Stomach (tissue), 9 donors: ENCODE results near the gene SMYD3. TPM values are rescaled to one million over a fixed set of nuclear protein-coding genes. Genes with fewer than 3 reads are reported as not detected.

ENCODE experiments used
- DNase-seq, 2 donors: peaks; one replicate each; pipeline versions ENCODE4 v3.0.0 to v3.0.0-alpha.2; 2013 to 2019
- H3K27ac ChIP-seq, 5 donors: fragments of 200-600 bp in 4 of 5; sonication (generic) in 4 of 5; one replicate each; pipeline ENCODE4 v1.5.1; 2013 to 2019; ENCODE audit warnings: mild to moderate bottlenecking in 1 of 5, moderate library complexity in 1 of 5
- H3K27me3 ChIP-seq, 3 donors: fragments of 200-600 bp; sonication (generic); one replicate each; pipeline ENCODE4 v1.5.1; 2017 to 2019; ENCODE audit warnings: mixed run types in 1 of 3
- H3K36me3 ChIP-seq, 4 donors: fragments of 200-600 bp; sonication (generic); 1 replicate in 3 of 4; 2 replicates in 1 of 4; pipeline ENCODE4 v1.5.1; 2016 to 2019
- H3K4me1 ChIP-seq, 4 donors: fragments of 200-600 bp; sonication (generic); one replicate each; pipeline ENCODE4 v1.5.1; 2016 to 2019
- H3K4me3 ChIP-seq, 4 donors: fragments of 200-600 bp; sonication (generic) in 3 of 4; one replicate each; pipeline ENCODE4 v1.5.1; 2016 to 2019; ENCODE audit warnings: mild to moderate bottlenecking in 1 of 4
- H3K9me3 ChIP-seq, 4 donors: fragments of 200-600 bp; sonication (generic); one replicate each; pipeline ENCODE4 v1.5.1; 2016 to 2019
- EP300 ChIP-seq: sonication (generic); formaldehyde crosslinking; IDR thresholded peaks from one replicate; pipeline ENCODE4 v1.6.1; 2017; ENCODE audit warnings: antibody characterized with exemption
- POLR2A ChIP-seq, 4 donors: fragments of 450-650 bp; IDR thresholded peaks; one replicate each; pipeline ENCODE4 v1.6.1; 2016; ENCODE audit warnings: antibody characterized with exemption in 4 of 4, control low read depth in 2 of 4, mild to moderate bottlenecking in 1 of 4, moderate library complexity in 1 of 4
- POLR2AphosphoS5 ChIP-seq, 3 donors: sonication (generic); formaldehyde crosslinking; IDR thresholded peaks; one replicate each; pipeline ENCODE4 v1.6.1; 2016; ENCODE audit warnings: antibody characterized with exemption in 3 of 3
- WGBS, 5 donors: extraction: QIAGEN DNeasy Blood & Tissue Kit in 3 of 5; methylation state at CpG; one replicate each; pipeline versions ENCODE4 v1.1.5 to v1.1.7; 2013 to 2018; 5-methylcytosine and 5-hydroxymethylcytosine counted together
- intact Hi-C: fragments of 100-400 bp; cut with DNase I; formaldehyde crosslinking; loops from one replicate; pipeline ENCODE4 v1.15.1; 2023; ENCODE audit warnings: low total_unique reads
- polyA plus RNA-seq, 3 donors: library from polyadenylated mRNA; stranded (reverse); fragments of 200-250 nt; gene quantifications; one replicate each; pipeline ENCODE4 v1.2.3, GENCODE V29; 2013
- total RNA-seq, 5 donors: library from RNA; depleted of rRNA; stranded (reverse); fragments of >200 nt; gene quantifications; one replicate each; pipeline versions ENCODE4 v1.1.0 to v1.2.3, GENCODE V29; 2014 to 2016
- TF ChIP-seq, protein P1 (sequence below), 7 experiments: fragments of 450-650 bp in 4 of 7; fragments of 200-600 bp in 3 of 7; sonication (generic) in 3 of 7; IDR thresholded peaks; one replicate each; pipeline ENCODE4 v1.5.1; 2016 to 2019; ENCODE audit warnings: antibody characterized with exemption in 7 of 7, control low read depth in 2 of 7, mild to moderate bottlenecking in 1 of 7
- donor health status: healthy with polysubstance abuse.
- donor health status: Bipolar disorder and iron deficiency.
- donor health status: healthy.

The SMYD3 gene
- total and polyA plus RNA-seq, 8 donors = 6.4 to 196 (median 27.8) TPM

DNA sequence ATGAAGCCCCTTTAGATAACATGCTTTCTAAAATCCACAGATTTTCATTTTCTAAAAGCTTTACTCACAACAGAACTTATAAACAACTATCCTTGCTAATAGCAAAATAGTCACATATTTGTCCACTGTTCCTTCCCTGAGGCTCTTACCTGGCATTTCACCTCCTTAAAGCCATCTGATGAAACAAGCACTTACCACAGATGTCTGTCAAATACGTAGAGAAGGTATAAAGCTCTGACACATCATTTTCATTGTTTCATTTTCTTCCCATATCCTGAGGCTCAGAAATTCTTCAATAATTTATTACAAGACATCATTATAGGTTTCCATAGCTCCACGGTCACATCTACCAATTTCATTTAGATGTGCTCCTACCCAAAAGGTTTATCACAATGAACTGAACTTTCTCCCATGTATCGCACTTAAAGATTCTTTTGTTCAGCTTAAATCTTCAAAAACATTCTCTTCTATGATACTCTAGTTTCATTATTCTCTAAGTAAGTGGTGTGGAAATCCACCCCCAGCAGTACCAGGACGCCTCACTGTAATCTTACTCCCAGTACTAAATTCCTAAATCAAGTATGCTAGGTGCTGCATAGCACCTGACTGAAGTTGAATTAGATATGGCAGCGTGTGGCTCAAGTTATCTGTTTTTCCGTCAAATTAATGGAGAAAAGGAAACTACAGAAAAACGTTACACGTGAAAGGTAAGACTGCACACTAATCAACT lies 569.6 kb downstream of the SMYD3 start:
- intact Hi-C loops = no loop called here
- H3K4me3 ChIP-seq = no peak overlapping the region
- WGBS, 5 donors = 86 to 97% (median 90%) methylated on average over 8 of the region's 8 CpGs
- no peaks in the 10 kb centered on the region for H3K4me1 ChIP-seq
- no peaks in the 10 kb centered on the region for H3K36me3 ChIP-seq
- no peak overlapping the region for H3K27ac ChIP-seq
- no peaks in the 10 kb centered on the region for H3K9me3 ChIP-seq
- H3K27me3 ChIP-seq = no peaks in the 10 kb centered on the region
- TF ChIP-seq POLR2AphosphoS5 (IDR thresholded peaks at IDR 0.05) (no peak), EP300 (no peak), POLR2A (IDR thresholded peaks at IDR 0.05) (no peak)
- TF ChIP-seq, protein P1, sequence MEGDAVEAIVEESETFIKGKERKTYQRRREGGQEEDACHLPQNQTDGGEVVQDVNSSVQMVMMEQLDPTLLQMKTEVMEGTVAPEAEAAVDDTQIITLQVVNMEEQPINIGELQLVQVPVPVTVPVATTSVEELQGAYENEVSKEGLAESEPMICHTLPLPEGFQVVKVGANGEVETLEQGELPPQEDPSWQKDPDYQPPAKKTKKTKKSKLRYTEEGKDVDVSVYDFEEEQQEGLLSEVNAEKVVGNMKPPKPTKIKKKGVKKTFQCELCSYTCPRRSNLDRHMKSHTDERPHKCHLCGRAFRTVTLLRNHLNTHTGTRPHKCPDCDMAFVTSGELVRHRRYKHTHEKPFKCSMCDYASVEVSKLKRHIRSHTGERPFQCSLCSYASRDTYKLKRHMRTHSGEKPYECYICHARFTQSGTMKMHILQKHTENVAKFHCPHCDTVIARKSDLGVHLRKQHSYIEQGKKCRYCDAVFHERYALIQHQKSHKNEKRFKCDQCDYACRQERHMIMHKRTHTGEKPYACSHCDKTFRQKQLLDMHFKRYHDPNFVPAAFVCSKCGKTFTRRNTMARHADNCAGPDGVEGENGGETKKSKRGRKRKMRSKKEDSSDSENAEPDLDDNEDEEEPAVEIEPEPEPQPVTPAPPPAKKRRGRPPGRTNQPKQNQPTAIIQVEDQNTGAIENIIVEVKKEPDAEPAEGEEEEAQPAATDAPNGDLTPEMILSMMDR (IDR thresholded peaks at IDR 0.05) = no peak
- no peak for DNase-seq

DNA sequence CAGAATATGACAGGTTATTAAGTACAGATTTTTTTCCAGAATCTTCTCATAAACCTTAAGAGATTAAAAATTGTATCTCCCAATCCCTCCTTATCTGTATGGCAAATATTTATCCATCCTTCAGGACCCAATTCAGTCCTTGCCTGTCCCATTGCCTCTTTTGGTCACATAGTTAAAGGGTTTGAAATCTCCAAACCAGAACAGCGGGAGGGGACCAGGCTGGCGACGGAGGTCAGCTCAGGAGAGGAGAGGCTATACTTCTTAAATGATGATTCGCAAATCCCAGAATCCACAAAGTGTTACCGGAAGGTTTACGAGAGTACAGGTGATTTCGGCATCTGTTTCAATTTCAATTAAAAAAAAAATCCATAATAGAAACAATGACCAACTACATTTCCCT lies 572.7 kb downstream of the SMYD3 start:
- 90 to 95% (median 95%) methylated on average over 7 of the region's 7 CpGs for WGBS, 5 donors
- no peak for DNase-seq
- H3K4me3 ChIP-seq = no peak overlapping the region
- H3K36me3 ChIP-seq = peaks cover 0 to under 1% (median under 1%) of the 10 kb centered on the region in 4 donors
- no peak for TF ChIP-seq EP300
- TF ChIP-seq POLR2A (IDR thresholded peaks at IDR 0.05) = no peak
- TF ChIP-seq POLR2AphosphoS5 (IDR thresholded peaks at IDR 0.05) = no peak
- TF ChIP-seq, protein P1 (IDR thresholded peaks at IDR 0.05) = no peak
- intact Hi-C loops = no loop called here
- H3K27ac ChIP-seq = no peak overlapping the region
- no peaks in the 10 kb centered on the region for H3K9me3 ChIP-seq
- H3K4me1 ChIP-seq = no peaks in the 10 kb centered on the region
- H3K27me3 ChIP-seq = no peaks in the 10 kb centered on the region

DNA sequence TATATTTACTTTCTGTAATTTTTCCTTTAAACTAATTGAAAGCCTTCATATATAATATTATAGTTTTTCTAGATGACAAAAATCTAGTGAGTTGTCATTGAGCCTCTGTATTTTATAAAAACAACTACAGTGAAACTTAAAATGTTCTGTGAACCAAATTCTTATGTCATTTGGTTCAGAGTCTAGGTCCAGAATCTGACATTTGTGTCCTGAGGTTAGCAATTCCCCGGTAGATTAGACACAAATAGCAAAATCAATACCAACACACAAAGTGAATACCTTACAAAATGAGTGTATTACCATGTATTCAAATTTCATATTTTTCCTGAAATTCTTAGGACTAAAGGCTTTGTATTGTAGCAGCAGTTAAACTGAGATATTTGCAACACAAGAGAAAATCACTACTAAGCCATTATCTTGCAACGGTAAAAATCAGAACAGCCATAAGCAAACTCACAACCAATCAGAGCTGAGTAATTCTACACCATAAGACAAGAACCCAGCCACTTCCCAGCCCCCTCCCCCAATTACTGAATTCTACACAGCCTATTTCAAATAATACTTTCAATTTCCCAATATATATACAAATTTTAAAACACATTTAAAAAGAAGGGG lies 573.5 kb downstream of the SMYD3 start:
- no peaks in the 10 kb centered on the region for H3K4me1 ChIP-seq
- peak in 1 of 2 donors; percentile 22 for DNase-seq
- no peak overlapping the region for H3K27ac ChIP-seq
- 41 to 75% (median 57%) methylated on average over 2 of the region's 2 CpGs for WGBS, 5 donors
- peaks cover 0 to 7% (median 3%) of the 10 kb centered on the region in 4 donors for H3K36me3 ChIP-seq
- H3K4me3 ChIP-seq = no peak overlapping the region
- no peaks in the 10 kb centered on the region for H3K27me3 ChIP-seq
- TF ChIP-seq POLR2A (IDR thresholded peaks at IDR 0.05) (no peak), EP300 (no peak), POLR2AphosphoS5 (IDR thresholded peaks at IDR 0.05) (no peak)
- TF ChIP-seq, protein P1 (IDR thresholded peaks at IDR 0.05) = no peak
- intact Hi-C loops = no loop called here
- no peaks in the 10 kb centered on the region for H3K9me3 ChIP-seq

DNA sequence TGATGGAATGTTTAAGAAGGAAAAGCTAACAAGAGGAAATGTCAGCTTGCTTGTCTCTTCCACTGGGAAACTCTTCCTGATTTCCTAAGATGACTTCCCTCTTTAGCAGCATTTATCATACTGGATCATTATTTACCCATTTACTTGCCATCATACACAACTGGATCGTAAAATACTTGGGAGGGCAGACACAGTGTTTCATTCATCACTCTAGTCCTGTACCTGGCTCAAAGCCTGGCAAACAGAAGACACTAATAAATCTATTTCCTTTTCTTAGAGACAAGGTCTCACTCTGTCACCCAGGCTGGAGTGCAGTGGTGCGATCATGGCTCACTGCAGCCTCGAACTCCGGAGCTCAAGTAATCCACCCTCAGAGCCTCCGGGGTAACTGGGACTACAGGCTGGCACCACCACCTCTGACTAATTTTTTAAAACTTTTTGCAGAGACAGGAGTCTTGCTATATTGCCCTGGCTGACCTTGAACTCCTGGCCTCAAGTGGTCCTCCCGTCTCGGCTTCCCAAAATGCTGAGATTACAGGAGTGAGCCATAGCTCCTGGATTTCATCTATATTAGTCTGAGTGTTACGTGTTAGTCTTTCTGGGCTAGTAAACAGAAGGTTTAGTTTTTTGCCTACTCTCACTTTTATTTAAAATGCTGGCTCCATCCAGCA lies 574.6 kb downstream of the SMYD3 start:
- TF ChIP-seq EP300 = no peak
- TF ChIP-seq, protein P1 (IDR thresholded peaks at IDR 0.05) = no peak
- TF ChIP-seq POLR2A (IDR thresholded peaks at IDR 0.05) = no peak
- no peak for TF ChIP-seq POLR2AphosphoS5 (IDR thresholded peaks at IDR 0.05)
- Histone ChIP-seq H3K27me3 (no peaks in the 10 kb centered on the region), H3K9me3 (no peaks in the 10 kb centered on the region), H3K4me3 (no peak overlapping the region), H3K36me3 (peaks cover 0 to 11% (median 5%) of the 10 kb centered on the region in 4 donors), H3K27ac (no peak overlapping the region), H3K4me1 (no peaks in the 10 kb centered on the region)
- DNase-seq = no peak
- intact Hi-C loops = no loop called here
- WGBS, 5 donors = 87 to 93% (median 92%) methylated on average over 8 of the region's 8 CpGs
